Measurements from ENCODE around the gene GJC1. TPM values are rescaled to one million over a fixed set of nuclear protein-coding genes. Genes with fewer than 3 reads are reported as not detected.
A peak's percentile ranks its signal among the peaks of the same experiment; 100 is the strongest.

The GJC1 gene
- total and polyA plus RNA-seq, 2 of the 8 experiments (the other 6 are each of a cell fraction or from before 2014, with no cell fraction given): 29.1 to 154 TPM

- TF ChIP-seq CTCF (IDR thresholded peaks at IDR 0.05; ENCODE audit: control extremely low read depth in 1 of 3, insufficient read depth in 1 of 3, low read depth in 1 of 3, low read length in 3 of 3) (no peak), POLR2AphosphoS5 (IDR thresholded peaks at IDR 0.05; ENCODE audit: low read depth, low read length) (peak; percentile 63; the same call in 1 of the 2 replicates), MAFK (IDR thresholded peaks at IDR 0.05; ENCODE audit: low read depth, low read length) (no peak), CBX8 (IDR thresholded peaks at IDR 0.05; ENCODE audit: borderline replicate concordance, low read depth, low read length) (no peak), NANOG (IDR thresholded peaks at IDR 0.05; ENCODE audit: insufficient read depth, low read depth, low read length, poor library complexity, severe bottlenecking) (peak; percentile 19), POU5F1 (IDR thresholded peaks at IDR 0.05; ENCODE audit: low read depth, low read length) (no peak), SAP30 (IDR thresholded peaks at IDR 0.05; ENCODE audit: insufficient read depth, insufficient replicate concordance, low read length) (no peak), USF2 (IDR thresholded peaks at IDR 0.05; ENCODE audit: low read length) (no peak), SRF (IDR thresholded peaks at IDR 0.05; ENCODE audit: low read depth, low read length) (no peak), EZH2 (IDR thresholded peaks at IDR 0.05; ENCODE audit: low read depth, low read length, severe bottlenecking) (no peak), RBBP5 (IDR thresholded peaks at IDR 0.05; ENCODE audit: borderline replicate concordance, low read depth, low read length) (peak; percentile 29), TAF7 (optimal IDR thresholded peaks at IDR 0.05; ENCODE audit: borderline replicate concordance, low read depth, low read length) (no peak), BRCA1 (IDR thresholded peaks at IDR 0.05; ENCODE audit: low read depth, low read length) (no peak), NRF1 (IDR thresholded peaks at IDR 0.05; ENCODE audit: low read depth, low read length) (peak; percentile 15; the same call in 1 of the 2 replicates), E2F6 (IDR thresholded peaks at IDR 0.05) (no peak; the same call in 1 of the 2 replicates), SIN3A (conservative IDR thresholded peaks at IDR 0.05 in 1 of 2, IDR thresholded peaks at IDR 0.05 in 1 of 2; ENCODE audit: low read depth in 1 of 2, low read length in 2 of 2) (no peak), SIRT6 (IDR thresholded peaks at IDR 0.05; ENCODE audit: low read length) (no peak), KDM1A (IDR thresholded peaks at IDR 0.05; ENCODE audit: borderline replicate concordance, low read length) (no peak)
Measured at GRCh38 chr17:44829523-44830358, at the start of gene GJC1 (continued).

Measured in H1 (cell line).